ENCODE measurements around the gene NABP1. TPM values are rescaled to one million over a fixed set of nuclear protein-coding genes. Genes with fewer than 3 reads are reported as not detected.

NABP1 gene, protein sequence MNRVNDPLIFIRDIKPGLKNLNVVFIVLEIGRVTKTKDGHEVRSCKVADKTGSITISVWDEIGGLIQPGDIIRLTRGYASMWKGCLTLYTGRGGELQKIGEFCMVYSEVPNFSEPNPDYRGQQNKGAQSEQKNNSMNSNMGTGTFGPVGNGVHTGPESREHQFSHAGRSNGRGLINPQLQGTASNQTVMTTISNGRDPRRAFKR
- total RNA-seq, result 6.4 TPM in 2 replicates
- long read RNA-seq, partial matches to known transcripts, result 1 of 9 reads
- long read RNA-seq, other reads (novel, unspliced or antisense), result 2 of 9 reads

DNA sequence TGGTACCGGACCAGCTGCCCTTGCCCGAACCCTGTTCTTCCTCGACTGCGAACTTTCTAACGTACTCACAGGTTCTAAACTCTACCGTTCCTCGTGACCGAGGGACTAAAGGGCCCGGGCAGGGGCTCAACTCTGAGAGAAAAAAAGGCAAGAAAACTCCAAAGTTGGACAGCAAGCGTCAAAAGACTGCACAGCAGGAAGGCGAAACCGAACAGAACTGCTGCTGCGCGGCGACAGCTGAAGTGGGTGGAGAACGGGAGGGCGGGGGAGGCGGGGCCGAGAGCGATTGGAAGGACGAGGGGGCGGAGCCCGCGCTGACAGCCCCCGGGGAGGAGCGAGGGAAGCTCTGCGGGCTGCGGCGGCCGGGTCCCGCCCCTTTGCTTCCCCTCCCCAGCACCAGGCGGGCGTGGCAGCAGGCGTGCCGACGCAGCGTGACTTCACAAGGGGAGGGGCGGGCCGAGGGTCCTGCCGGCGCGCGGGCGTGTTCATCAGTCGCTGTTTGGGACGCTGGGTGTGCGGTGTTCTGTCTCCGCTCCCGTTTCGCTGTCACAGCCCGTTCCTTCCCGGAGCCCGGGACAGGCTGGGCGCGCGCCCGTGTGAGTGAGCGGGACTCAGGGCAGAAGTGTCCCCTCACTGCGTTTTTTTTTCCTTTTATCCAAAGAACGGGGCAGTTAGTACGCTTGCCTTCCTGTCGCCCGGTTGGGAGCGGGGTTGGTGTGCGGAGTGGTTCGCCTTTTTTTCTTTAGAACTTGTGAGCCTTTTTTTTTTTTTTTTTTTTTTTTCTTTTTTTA, at the start of gene NABP1:
Gene NABP1, plus strand, starts transcription at position 491 of the 791 bp plus-strand sequence. CDS start 479 bp downstream, outside the sequence.
- Mint-ChIP-seq H3K27ac (peak within 1 kb of the TSS; percentile 98), H3K4me1 (ENCODE audit: low read depth) (peaks cover 4% of the 10 kb centered on the region), H3K4me3 (ENCODE audit: low read depth) (peak within 1 kb of the TSS; percentile 92), H3K36me3 (ENCODE audit: insufficient read depth) (peaks cover 4% of the 10 kb centered on the region), H3K9me3 (ENCODE audit: low read depth) (no peaks in the 10 kb centered on the region), H3K27me3 (peaks cover 13% of the 10 kb centered on the region)
- peak; percentile 96 for DNase-seq (ENCODE audit: low spot score, unreplicated experiment)
- TF ChIP-seq, protein P1, sequence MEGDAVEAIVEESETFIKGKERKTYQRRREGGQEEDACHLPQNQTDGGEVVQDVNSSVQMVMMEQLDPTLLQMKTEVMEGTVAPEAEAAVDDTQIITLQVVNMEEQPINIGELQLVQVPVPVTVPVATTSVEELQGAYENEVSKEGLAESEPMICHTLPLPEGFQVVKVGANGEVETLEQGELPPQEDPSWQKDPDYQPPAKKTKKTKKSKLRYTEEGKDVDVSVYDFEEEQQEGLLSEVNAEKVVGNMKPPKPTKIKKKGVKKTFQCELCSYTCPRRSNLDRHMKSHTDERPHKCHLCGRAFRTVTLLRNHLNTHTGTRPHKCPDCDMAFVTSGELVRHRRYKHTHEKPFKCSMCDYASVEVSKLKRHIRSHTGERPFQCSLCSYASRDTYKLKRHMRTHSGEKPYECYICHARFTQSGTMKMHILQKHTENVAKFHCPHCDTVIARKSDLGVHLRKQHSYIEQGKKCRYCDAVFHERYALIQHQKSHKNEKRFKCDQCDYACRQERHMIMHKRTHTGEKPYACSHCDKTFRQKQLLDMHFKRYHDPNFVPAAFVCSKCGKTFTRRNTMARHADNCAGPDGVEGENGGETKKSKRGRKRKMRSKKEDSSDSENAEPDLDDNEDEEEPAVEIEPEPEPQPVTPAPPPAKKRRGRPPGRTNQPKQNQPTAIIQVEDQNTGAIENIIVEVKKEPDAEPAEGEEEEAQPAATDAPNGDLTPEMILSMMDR (IDR thresholded peaks at IDR 0.05; ENCODE audit: unreplicated experiment), result no peak

DNA sequence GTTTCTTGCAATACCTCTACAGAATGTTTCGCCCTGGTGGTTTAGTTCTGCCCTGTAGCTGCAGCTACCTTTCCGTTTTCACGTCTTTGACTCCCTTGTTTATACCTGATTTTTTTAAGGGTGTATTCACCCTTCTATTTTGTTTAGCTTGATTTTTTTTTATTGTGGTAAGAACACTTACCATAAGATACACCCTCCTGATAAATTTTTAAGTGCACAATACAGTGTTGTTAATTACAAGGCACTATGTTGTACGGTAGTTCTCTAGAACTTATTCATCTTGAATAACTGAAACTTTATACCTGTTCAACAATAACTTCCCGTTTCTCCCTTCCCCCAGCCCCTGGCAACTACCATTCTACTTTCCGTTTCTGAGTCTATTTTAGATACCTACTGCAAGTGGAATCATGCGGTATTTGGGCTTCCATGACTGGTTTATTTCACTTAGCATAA, 48.9 kb upstream of the NABP1 start:
- Mint-ChIP-seq H3K36me3 (ENCODE audit: insufficient read depth) (no peaks in the 10 kb centered on the region), H3K27me3 (no peaks in the 10 kb centered on the region), H3K4me1 (ENCODE audit: low read depth) (no peaks in the 10 kb centered on the region), H3K27ac (peak overlapping the region; percentile 2), H3K9me3 (ENCODE audit: low read depth) (no peaks in the 10 kb centered on the region), H3K4me3 (ENCODE audit: low read depth) (no peak overlapping the region)
- DNase-seq (ENCODE audit: low spot score, unreplicated experiment), result no peak
- TF ChIP-seq, protein P1 (IDR thresholded peaks at IDR 0.05; ENCODE audit: unreplicated experiment), result no peak

DNA sequence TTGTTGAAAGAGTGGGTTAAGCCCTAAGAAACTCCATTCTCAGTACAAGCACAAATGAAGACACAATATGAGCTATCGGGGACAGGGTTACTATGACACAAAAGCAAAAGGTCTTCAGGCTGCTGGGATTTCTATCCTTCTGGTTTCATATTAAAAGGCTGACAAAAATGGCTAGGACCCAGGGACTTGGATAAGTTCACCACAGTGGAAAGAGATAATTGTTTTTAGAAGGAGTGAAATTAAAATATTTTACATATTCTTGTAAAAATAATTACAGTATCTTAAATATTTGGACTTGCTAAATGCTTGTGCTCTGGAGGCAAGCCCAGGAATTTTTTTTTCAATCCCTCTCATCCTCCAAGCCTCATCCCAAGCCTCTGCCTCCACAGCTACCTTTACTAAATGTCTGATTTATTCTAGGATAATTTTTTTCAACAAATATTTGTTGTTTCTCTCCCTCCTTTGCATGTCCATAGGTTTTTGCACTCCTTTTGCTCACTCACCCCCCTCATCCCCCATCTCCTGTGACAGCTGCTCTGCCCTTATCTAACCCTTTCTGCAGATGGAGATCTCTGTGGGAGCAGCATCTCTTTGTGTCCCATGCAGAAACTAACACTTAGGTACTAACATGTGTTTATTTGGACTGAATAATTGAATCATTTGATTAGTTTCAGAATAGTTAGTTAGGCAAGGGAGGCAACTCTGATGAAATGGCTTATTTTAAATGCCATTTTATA, 47.8 kb upstream of the NABP1 start:
- no peak overlapping the region for H3K27ac Mint-ChIP-seq
- no peaks in the 10 kb centered on the region for H3K9me3 Mint-ChIP-seq (ENCODE audit: low read depth)
- no peaks in the 10 kb centered on the region for H3K27me3 Mint-ChIP-seq
- no peaks in the 10 kb centered on the region for H3K36me3 Mint-ChIP-seq (ENCODE audit: insufficient read depth)
- TF ChIP-seq, protein P1 (IDR thresholded peaks at IDR 0.05; ENCODE audit: unreplicated experiment), result no peak
- no peak for DNase-seq (ENCODE audit: low spot score, unreplicated experiment)
- no peaks in the 10 kb centered on the region for H3K4me1 Mint-ChIP-seq (ENCODE audit: low read depth)
- no peak overlapping the region for H3K4me3 Mint-ChIP-seq (ENCODE audit: low read depth)

DNA sequence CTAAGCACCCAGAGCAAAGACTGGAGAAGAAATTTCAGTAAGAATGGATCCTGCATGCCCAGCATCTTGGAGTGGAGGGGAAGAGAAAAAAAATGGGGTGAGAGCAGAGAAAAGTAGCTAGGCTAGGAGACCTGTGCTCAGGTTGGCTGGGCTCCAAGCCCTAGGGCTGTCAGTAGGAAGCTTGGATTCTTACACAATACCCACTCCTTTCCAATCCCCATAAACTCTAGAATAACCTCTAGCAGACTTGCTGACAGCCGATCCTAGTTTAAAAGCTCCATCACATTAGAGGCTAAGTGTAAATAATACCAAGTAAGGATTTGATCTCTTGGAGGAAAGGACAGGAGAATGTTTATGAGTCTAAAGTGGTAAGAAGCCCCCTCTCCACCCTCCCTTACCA, 46.2 kb upstream of the NABP1 start:
- Mint-ChIP-seq H3K36me3 (ENCODE audit: insufficient read depth) (no peaks in the 10 kb centered on the region), H3K27ac (no peak overlapping the region), H3K4me1 (ENCODE audit: low read depth) (no peaks in the 10 kb centered on the region), H3K27me3 (no peaks in the 10 kb centered on the region), H3K4me3 (ENCODE audit: low read depth) (no peak overlapping the region), H3K9me3 (ENCODE audit: low read depth) (no peaks in the 10 kb centered on the region)
- DNase-seq (ENCODE audit: low spot score, unreplicated experiment), result no peak
- TF ChIP-seq, protein P1 (IDR thresholded peaks at IDR 0.05; ENCODE audit: unreplicated experiment), result no peak

DNA sequence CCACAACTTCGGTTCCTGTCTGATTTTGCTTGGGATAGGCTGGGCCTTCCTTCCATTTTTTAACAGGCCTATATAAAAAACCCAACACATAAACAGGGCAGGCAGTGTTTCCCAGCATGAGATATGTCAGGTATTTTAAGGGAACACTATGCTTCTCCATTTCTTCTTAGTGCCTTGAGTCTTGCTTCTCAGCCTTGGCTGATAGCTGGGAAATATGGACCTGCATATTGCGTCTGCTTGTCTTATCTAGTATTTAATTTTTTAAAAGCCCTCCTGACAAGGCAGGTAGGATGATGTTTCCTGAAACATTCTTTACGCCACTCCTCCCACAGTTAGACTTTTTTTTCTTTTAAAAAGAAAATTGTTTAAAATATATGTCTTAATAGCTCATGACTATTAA, 45.5 kb upstream of the NABP1 start:
- TF ChIP-seq, protein P1 (IDR thresholded peaks at IDR 0.05; ENCODE audit: unreplicated experiment), result no peak
- no peaks in the 10 kb centered on the region for H3K9me3 Mint-ChIP-seq (ENCODE audit: low read depth)
- no peak overlapping the region for H3K27ac Mint-ChIP-seq
- no peaks in the 10 kb centered on the region for H3K36me3 Mint-ChIP-seq (ENCODE audit: insufficient read depth)
- H3K4me3 Mint-ChIP-seq (ENCODE audit: low read depth), result no peak overlapping the region
- H3K4me1 Mint-ChIP-seq (ENCODE audit: low read depth), result no peaks in the 10 kb centered on the region
- DNase-seq (ENCODE audit: low spot score, unreplicated experiment), result no peak
- H3K27me3 Mint-ChIP-seq, result no peaks in the 10 kb centered on the region
